Small intestine (tissue), 7 donors: ENCODE measurements around the gene PIK3R5. TPM values are rescaled to one million over a fixed set of nuclear protein-coding genes. Genes with fewer than 3 reads are reported as not detected.

Experiments used
- DNase-seq, 2 donors: peaks; one replicate each; pipeline versions ENCODE4 v3.0.0 to v3.0.0-alpha.2; 2013
- FAIRE-seq: peaks from 2 replicates; lab custom pipeline; 2012; peaks lifted over from hg19 to GRCh38; lab: Jason Lieb, UNC
- H3K27ac ChIP-seq, 3 donors: one replicate each; pipeline ENCODE4 v1.5.1; 2013; ENCODE audit warnings: low read length in 2 of 3, mild to moderate bottlenecking in 2 of 3, control low read depth in 1 of 3, inconsistent platforms in 1 of 3, low read depth in 1 of 3, moderate library complexity in 1 of 3
- H3K27me3 ChIP-seq, 3 donors: one replicate each; pipeline ENCODE4 v1.6.1; 2013; ENCODE audit warnings: low read length in 3 of 3, inconsistent platforms in 1 of 3; ENCODE audit not compliant: control insufficient read depth in 3 of 3, insufficient read depth in 3 of 3
- H3K36me3 ChIP-seq, 3 donors: one replicate each; pipeline ENCODE4 v1.6.1; 2013; ENCODE audit warnings: low read length in 3 of 3, inconsistent platforms in 1 of 3, low read depth in 1 of 3, mild to moderate bottlenecking in 1 of 3, moderate library complexity in 1 of 3; ENCODE audit not compliant: control insufficient read depth in 3 of 3, insufficient read depth in 2 of 3
- H3K4me1 ChIP-seq, 3 donors: one replicate each; pipeline ENCODE4 v1.6.1; 2013; ENCODE audit warnings: low read length in 2 of 3, inconsistent platforms in 1 of 3, low read depth in 1 of 3, mild to moderate bottlenecking in 1 of 3, moderate library complexity in 1 of 3; ENCODE audit not compliant: control insufficient read depth in 3 of 3, insufficient read depth in 2 of 3
- H3K4me3 ChIP-seq, 3 donors: one replicate each; pipeline ENCODE4 v1.5.1; 2013; ENCODE audit warnings: low read length in 3 of 3, control low read depth in 1 of 3, inconsistent platforms in 1 of 3, low read depth in 1 of 3, mild to moderate bottlenecking in 1 of 3, moderate library complexity in 1 of 3
- H3K9me3 ChIP-seq, 2 donors: one replicate each; pipeline ENCODE4 v1.6.1; 2013; ENCODE audit warnings: low read depth in 1 of 2, low read length in 1 of 2; ENCODE audit not compliant: control insufficient read depth in 2 of 2, insufficient read depth in 1 of 2
- whole genome bisulfite sequencing, 3 donors: extraction: QIAGEN DNeasy Blood & Tissue Kit; methylation state at CpG; one replicate each; pipeline ENCODE4 v1.1.7; 2013; 5-methylcytosine and 5-hydroxymethylcytosine counted together
- polyA plus RNA-seq, 4 donors: library from polyadenylated mRNA; stranded (reverse) in 3 of 4; unstranded in 1 of 4; fragments of 200-250 nt in 3 of 4; fragments of 120-200 nt in 1 of 4; gene quantifications; one replicate each; pipeline versions ENCODE4 v1.2.1 to v1.2.3, GENCODE V29; 2013
- donor health status: healthy with polysubstance abuse.
- donor health status: control.
- donor health status: control.
- donor health status: Bipolar disorder and iron deficiency.
- donor health status: healthy.

Gene PIK3R5
- polyA plus RNA-seq, 4 donors, result 1.3 to 4.6 (median 3.0) TPM

DNA sequence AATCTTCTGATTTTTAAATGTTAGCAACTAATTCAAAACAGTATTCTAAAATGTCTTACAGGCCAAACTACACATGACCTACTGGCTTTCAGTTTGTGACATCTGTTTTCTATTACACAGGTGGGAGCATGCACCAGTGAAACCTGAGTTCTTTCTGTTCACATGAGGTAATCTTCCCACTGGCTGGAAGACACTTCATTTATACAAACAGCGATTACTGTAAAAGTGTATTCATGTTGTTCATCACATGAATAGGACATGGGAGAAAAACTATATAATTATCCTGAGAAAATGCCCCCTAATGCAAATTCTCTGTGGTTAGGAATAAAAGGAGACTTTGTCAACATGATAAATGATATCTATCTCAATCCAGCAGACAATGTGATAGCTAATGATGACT, 11.1 kb upstream of the PIK3R5 start:
- no peak overlapping the region for H3K27ac ChIP-seq
- H3K27me3 ChIP-seq, result no peaks in the 10 kb centered on the region
- no peaks in the 10 kb centered on the region for H3K36me3 ChIP-seq
- FAIRE-seq (no peak), DNase-seq (no peak)
- H3K4me1 ChIP-seq, result no peaks in the 10 kb centered on the region
- WGBS, 3 donors, result 88 to 92% (median 91%) methylated on average over 1 of the region's 1 CpG
- no peak overlapping the region for H3K4me3 ChIP-seq
- no peaks in the 10 kb centered on the region for H3K9me3 ChIP-seq

GRCh38 chr17:8975091-8975725, 9.7 kb upstream of the PIK3R5 start:
- H3K27ac ChIP-seq, result no peak overlapping the region
- FAIRE-seq (no peak), DNase-seq (no peak)
- H3K4me3 ChIP-seq, result no peak overlapping the region
- H3K36me3 ChIP-seq, result no peaks in the 10 kb centered on the region
- H3K9me3 ChIP-seq, result no peaks in the 10 kb centered on the region
- WGBS, 3 donors, result 74 to 87% (median 80%) methylated on average over 9 of the region's 9 CpGs
- H3K27me3 ChIP-seq, result no peaks in the 10 kb centered on the region
- no peaks in the 10 kb centered on the region for H3K4me1 ChIP-seq

- Histone ChIP-seq H3K4me1 (peaks cover 0 to 1% (median 0%) of the 10 kb centered on the region in 3 donors), H3K4me3 (no peak overlapping the region), H3K27me3 (peaks cover 0 to 9% (median 0%) of the 10 kb centered on the region in 3 donors), H3K36me3 (no peaks in the 10 kb centered on the region), H3K27ac (no peak overlapping the region), H3K9me3 (peaks cover 0 to 2% of the 10 kb centered on the region in 2 donors)
- FAIRE-seq, result no peak
- DNase-seq, result no peak
- 77 to 88% (median 88%) methylated on average over 2 of the region's 2 CpGs for WGBS, 3 donors
These were observed 4.4 kb upstream of the PIK3R5 start for GRCh38 chr17:8969901-8970300.

DNA sequence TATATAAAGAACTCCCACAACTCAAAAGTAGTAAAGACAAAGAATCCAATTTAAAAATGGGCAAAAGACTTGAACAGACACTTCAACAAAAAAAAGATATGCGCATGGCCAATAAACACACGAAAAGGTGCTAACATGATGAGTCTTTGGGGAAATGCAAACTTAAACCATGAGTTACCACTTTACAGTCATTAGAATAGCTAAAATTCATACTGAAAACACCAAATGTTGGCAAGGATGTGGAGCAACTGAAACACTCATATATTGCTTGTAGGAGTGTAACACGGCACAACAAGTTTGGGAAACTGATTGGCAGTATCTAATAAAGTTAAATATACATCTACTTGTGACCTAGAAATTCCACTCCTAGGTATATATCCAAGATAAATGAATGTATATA, 3.0 kb upstream of the PIK3R5 start:
- DNase-seq, result no peak
- H3K9me3 ChIP-seq, result peaks cover 0 to 2% of the 10 kb centered on the region in 2 donors
- H3K27me3 ChIP-seq, result peaks cover 0 to 23% (median 0%) of the 10 kb centered on the region in 3 donors
- no peak overlapping the region for H3K27ac ChIP-seq
- WGBS, 3 donors, result 78 to 88% (median 86%) methylated on average over 3 of the region's 3 CpGs
- no peak overlapping the region for H3K4me3 ChIP-seq
- FAIRE-seq, result no peak
- no peaks in the 10 kb centered on the region for H3K36me3 ChIP-seq
- peaks cover 0 to 1% (median 0%) of the 10 kb centered on the region in 3 donors for H3K4me1 ChIP-seq

DNA sequence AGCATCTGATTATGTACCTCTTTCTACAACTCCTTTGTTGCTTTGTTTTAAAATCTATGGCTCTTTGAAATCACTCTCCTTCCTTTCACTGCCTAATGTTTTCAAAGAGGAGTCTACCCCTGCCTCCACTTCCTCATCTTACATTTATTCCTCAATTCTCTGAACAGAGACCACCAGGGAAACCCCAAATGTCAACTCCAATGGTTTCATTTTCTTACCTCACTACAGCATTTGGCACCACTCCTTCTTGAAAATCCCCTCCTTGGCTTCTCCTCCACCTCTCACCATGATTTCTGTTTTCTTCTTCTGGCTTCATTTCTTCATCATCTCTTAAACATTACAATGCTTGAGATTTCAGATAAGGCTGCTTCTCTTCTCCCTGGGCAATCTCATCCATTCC, 2.4 kb upstream of the PIK3R5 start:
- peaks cover 0 to 28% (median 0%) of the 10 kb centered on the region in 3 donors for H3K27me3 ChIP-seq
- H3K4me3 ChIP-seq, result no peak overlapping the region
- no peaks in the 10 kb centered on the region for H3K36me3 ChIP-seq
- DNase-seq, result no peak
- peaks cover 0 to 2% of the 10 kb centered on the region in 2 donors for H3K9me3 ChIP-seq
- no peak for FAIRE-seq
- H3K27ac ChIP-seq, result no peak overlapping the region
- peaks cover 0 to 1% (median 0%) of the 10 kb centered on the region in 3 donors for H3K4me1 ChIP-seq

GRCh38 chr17:8966926-8967325, 1.4 kb upstream of the PIK3R5 start:
- no peak overlapping the region for H3K27ac ChIP-seq
- H3K4me3 ChIP-seq, result no peak overlapping the region
- H3K4me1 ChIP-seq, result peaks cover 0 to 1% (median 0%) of the 10 kb centered on the region in 3 donors
- FAIRE-seq, result no peak
- no peaks in the 10 kb centered on the region for H3K36me3 ChIP-seq
- peaks cover 0 to 28% (median 0%) of the 10 kb centered on the region in 3 donors for H3K27me3 ChIP-seq
- peaks cover 0 to 2% of the 10 kb centered on the region in 2 donors for H3K9me3 ChIP-seq
- WGBS, 3 donors, result 70 to 78% (median 77%) methylated on average over 9 of the region's 9 CpGs
- DNase-seq, result no peak

DNA sequence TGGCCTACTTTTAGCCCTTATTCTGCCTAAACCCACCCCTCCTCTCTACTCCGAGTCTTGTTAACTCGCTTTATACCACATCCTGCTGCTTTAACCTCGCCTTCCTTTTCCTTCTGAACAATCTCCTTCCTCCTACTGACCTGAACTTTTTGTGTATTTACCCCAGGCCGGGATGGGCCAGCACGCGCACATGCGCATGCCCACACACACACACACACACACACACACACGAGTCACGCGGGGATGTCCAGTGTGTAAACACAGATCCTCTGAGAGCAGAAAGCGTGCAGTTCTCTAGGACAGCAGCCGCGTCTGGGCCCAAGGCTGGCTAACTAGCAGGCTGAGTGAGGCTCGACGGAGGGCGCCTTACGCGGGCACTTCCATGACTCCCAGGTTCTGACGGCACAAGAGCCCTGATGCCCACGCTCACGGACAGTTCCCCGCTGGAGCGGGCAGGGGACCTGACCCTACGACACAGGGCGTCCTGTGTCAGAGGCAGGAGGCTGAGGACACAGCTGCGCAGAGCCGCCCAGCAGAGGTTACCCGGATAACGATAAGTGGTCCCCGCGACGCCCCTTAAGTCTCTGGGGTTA, 610 bp downstream of the PIK3R5 start:
- Histone ChIP-seq H3K9me3 (peaks cover 0 to 2% of the 10 kb centered on the region in 2 donors), H3K27me3 (peaks cover 0 to 28% (median 0%) of the 10 kb centered on the region in 3 donors), H3K27ac (peak overlapping the region in 1 of 3 donors; percentile 80), H3K36me3 (no peaks in the 10 kb centered on the region), H3K4me3 (peak overlapping the region; percentile 28 to 58 (median 51)), H3K4me1 (peaks cover 0 to 1% (median 0%) of the 10 kb centered on the region in 3 donors)
- DNase-seq, result peak; percentile 21 to 30
- no peak for FAIRE-seq
- 29 to 46% (median 38%) methylated on average over 29 to 32 of the region's 32 CpGs for WGBS, 3 donors

- Histone ChIP-seq H3K4me3 (no peak overlapping the region), H3K27ac (peak overlapping the region in 1 of 3 donors; percentile 23), H3K4me1 (peaks cover 0 to 1% (median 0%) of the 10 kb centered on the region in 3 donors), H3K9me3 (peaks cover 0 to 2% of the 10 kb centered on the region in 2 donors), H3K36me3 (no peaks in the 10 kb centered on the region), H3K27me3 (peaks cover 0 to 28% (median 0%) of the 10 kb centered on the region in 3 donors)
- no peak for FAIRE-seq
- 73% methylated on average over 13 of the region's 13 CpGs for WGBS, 3 donors
- no peak for DNase-seq
These were observed 1.8 kb downstream of the PIK3R5 start for GRCh38 chr17:8963647-8964258.
